Psoas muscle (tissue), 8 donors: ENCODE results near the gene RPP14. TPM values are rescaled to one million over a fixed set of nuclear protein-coding genes. Genes with fewer than 3 reads are reported as not detected.
A peak's percentile ranks its signal among the peaks of the same experiment; 100 is the strongest.
"Not testable (repeated sequence)": the region's sequence is repeated elsewhere in the genome, so short reads cannot be mapped to it uniquely, and the experiment has no call there.

ENCODE experiments used
- ATAC-seq, 4 donors: fragments of 200-7000 bp; cut with Tn5 transposase; one replicate each; pipeline ENCODE4 v1.9.1; 2020; ENCODE audit warnings: moderate library complexity in 3 of 4, mild to moderate bottlenecking in 2 of 4
- DNase-seq, 2 donors: peaks; one replicate each; pipeline ENCODE4 v3.0.0-alpha.2; 2020
- H3K27ac ChIP-seq: fragments of 200-600 bp; one replicate; pipeline ENCODE4 v1.8.0; 2022
- H3K27me3 ChIP-seq, 3 donors: fragments of 200-600 bp in 1 of 3; one replicate each; pipeline versions ENCODE4 v1.6.1 to v1.8.0; 2013 to 2022; ENCODE audit warnings: low read length in 2 of 3, mild to moderate bottlenecking in 2 of 3, moderate library complexity in 1 of 3; ENCODE audit not compliant: insufficient read depth in 3 of 3
- H3K36me3 ChIP-seq, 2 donors: fragments of 200-600 bp in 1 of 2; one replicate each; pipeline versions ENCODE4 v1.6.1 to v1.8.0; 2013 to 2022; ENCODE audit warnings: low read depth in 1 of 2, mild to moderate bottlenecking in 1 of 2, moderate library complexity in 1 of 2; ENCODE audit not compliant: insufficient read depth in 1 of 2
- H3K4me1 ChIP-seq: fragments of 200-600 bp; one replicate; pipeline ENCODE4 v1.8.0; 2022
- H3K4me3 ChIP-seq: fragments of 200-600 bp; one replicate; pipeline ENCODE4 v1.8.0; 2022; ENCODE audit warnings: mild to moderate bottlenecking
- H3K9me3 ChIP-seq: fragments of 200-600 bp; one replicate; pipeline ENCODE4 v1.8.0; 2022
- WGBS, 3 donors: extraction: QIAGEN DNeasy Blood & Tissue Kit; methylation state at CpG; one replicate each; pipeline versions ENCODE4 v1.1.6 to v1.1.7; 2013; 5-methylcytosine and 5-hydroxymethylcytosine counted together
- intact Hi-C, 2 donors: fragments of 100-400 bp; cut with DNase I; formaldehyde crosslinking; loops; one replicate each; pipeline versions ENCODE4 v1.11.0 to v1.14.2; 2022
- polyA plus RNA-seq, 3 donors: library from polyadenylated mRNA; stranded (reverse); fragments of 200-250 nt; gene quantifications; one replicate each; pipeline ENCODE4 v1.2.3, GENCODE V29; 2013
- total RNA-seq, 4 donors: library from RNA; stranded (reverse); fragmentation: NEBNext Ultra II Directional in 2 of 4; extraction: Animal tissue kit (Norgen Biotek cat#: 25700) in 2 of 4; gene quantifications; one replicate each; pipeline versions ENCODE4 v1.2.1 to v1.2.4, GENCODE V29; 2021 to 2023
- TF ChIP-seq, protein P1 (sequence below): fragments of 200-600 bp; IDR thresholded peaks from one replicate; pipeline ENCODE4 v1.8.0; 2022; ENCODE audit warnings: antibody characterized with exemption
- donor health status: healthy with polysubstance abuse.
- donor health status: DM: no; HTN: no; CAD: no; lungs with moderate emphysema.
- donor health status: Bipolar disorder and iron deficiency.
- donor health status: healthy.
- donor health status: DM: yes; HTN: yes; CAD: no.
- donor health status: DM: no; HTN: no; CAD: no.
- donor health status: DM: no; HTN: no; CAD: no.
- donor health status: DM: yes; HTN: yes; CAD: no.

RPP14 gene
- total and polyA plus RNA-seq, 7 donors: 17.3 to 36.6 (median 28.0) TPM

DNA sequence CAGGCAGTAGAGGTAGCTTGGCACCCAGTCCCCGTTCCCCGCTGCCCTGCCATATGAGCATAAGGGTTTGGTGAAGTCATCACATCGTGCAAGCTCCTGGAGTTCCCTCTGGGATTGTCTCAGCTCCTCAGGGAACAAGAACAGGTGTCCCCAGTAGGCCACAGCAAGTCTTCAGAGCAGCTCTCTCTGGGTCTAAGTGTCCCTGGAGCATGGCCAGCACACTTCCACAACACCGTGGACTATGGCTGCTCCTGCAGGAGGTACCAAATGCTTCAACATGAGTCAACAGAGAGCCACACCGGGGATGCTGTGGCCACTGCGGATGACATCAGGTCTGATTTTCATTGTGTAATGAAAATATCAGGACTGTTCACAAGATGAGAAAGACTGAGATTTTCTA is 45.3 kb upstream of the RPP14 start:
- Histone ChIP-seq H3K27ac (no peak overlapping the region), H3K36me3 (peaks cover 0 to 30% of the 10 kb centered on the region in 2 donors), H3K9me3 (no peaks in the 10 kb centered on the region), H3K4me3 (no peak overlapping the region), H3K4me1 (no peaks in the 10 kb centered on the region), H3K27me3 (no peaks in the 10 kb centered on the region)
- intact Hi-C loops: no loop called here
- 61 to 73% (median 72%) methylated on average over 6 of the region's 6 CpGs for WGBS, 3 donors
- TF ChIP-seq, protein P1, sequence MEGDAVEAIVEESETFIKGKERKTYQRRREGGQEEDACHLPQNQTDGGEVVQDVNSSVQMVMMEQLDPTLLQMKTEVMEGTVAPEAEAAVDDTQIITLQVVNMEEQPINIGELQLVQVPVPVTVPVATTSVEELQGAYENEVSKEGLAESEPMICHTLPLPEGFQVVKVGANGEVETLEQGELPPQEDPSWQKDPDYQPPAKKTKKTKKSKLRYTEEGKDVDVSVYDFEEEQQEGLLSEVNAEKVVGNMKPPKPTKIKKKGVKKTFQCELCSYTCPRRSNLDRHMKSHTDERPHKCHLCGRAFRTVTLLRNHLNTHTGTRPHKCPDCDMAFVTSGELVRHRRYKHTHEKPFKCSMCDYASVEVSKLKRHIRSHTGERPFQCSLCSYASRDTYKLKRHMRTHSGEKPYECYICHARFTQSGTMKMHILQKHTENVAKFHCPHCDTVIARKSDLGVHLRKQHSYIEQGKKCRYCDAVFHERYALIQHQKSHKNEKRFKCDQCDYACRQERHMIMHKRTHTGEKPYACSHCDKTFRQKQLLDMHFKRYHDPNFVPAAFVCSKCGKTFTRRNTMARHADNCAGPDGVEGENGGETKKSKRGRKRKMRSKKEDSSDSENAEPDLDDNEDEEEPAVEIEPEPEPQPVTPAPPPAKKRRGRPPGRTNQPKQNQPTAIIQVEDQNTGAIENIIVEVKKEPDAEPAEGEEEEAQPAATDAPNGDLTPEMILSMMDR: no peak
- peak in 1 of 2 donors; percentile 27 for DNase-seq
- ATAC-seq: peak in 2 of 4 donors; percentile 69 to 89

DNA sequence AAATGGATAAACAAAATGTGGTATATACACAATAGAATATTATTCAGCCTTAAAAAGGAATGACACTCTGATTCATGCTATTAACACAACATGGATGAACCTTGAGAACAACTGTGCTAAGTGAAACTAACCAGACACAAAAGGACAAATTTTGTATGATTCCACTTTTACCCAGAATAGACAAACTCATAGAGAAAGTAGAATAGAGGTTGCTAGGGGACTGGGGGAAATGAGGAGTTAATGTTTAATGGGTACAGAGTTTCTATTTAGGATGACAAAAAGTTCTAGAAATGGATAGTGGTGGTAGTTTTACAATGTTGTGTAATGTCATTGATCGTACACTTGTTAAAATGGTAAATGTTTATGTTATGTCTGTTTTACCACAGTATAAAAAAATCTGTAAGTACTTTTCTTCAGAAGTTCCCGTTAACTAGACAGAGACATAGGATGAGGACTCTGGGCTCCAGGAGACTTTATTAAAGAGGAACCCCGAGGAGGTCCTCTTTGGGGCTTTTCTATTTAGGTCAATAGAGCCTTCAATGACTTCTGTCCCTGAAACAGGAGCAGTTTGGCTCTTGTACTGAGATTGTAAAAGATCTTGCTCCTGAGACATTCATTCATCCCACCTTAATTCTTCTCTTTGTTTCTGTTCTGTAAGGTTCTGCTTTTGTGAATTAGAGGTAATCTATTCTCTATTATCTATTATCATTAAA is 43.9 kb upstream of the RPP14 start:
- Histone ChIP-seq H3K27me3 (no peaks in the 10 kb centered on the region), H3K4me1 (no peaks in the 10 kb centered on the region), H3K4me3 (no peak overlapping the region), H3K27ac (no peak overlapping the region), H3K9me3 (no peaks in the 10 kb centered on the region), H3K36me3 (peaks cover 0 to 27% of the 10 kb centered on the region in 2 donors)
- intact Hi-C loops: no loop called here
- DNase-seq: no peak
- WGBS, 3 donors: 88 to 92% (median 90%) methylated on average over 3 of the region's 3 CpGs
- ATAC-seq: no peak
- TF ChIP-seq, protein P1: no peak

DNA sequence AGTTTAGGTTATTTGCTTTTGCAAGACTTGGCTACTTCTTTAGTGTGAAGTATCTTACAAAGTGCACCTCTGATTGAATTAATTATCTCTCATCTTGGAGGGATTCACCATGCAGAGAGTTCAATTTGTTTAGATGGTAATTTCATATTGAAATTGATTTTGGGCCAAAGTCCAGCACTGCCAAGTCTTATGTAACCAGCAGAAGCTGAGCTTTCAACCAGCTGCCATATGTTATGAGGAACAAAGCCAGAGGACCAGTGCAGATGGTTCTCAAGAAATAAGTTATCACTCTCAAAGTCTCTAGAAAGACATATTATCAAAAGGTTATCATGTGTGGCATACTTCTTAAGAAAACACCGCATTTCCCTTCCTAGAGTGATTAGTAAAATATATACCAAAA is 39.5 kb upstream of the RPP14 start:
- DNase-seq: no peak

DNA sequence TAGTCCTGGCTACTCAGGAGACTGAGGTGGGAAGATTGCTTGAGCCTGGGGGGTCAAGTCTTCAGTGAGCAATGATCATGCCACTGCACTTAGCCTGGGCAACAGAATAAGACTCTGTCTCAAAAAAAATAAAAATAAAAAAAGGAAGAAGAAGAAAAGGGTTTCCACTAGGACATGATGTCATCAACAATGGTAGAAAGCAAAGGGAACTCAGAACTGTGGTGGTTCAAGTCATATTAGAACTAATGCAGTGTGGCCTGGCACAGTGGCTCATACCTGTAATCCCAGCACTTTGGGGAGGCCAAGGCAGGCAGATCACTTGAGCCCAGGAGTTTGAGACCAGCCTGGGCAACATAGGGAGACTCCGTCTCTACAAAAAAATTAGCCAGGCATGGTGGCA is 38.5 kb upstream of the RPP14 start:
- DNase-seq, H3K4me1 ChIP-seq, H3K9me3 ChIP-seq, intact Hi-C loops, H3K4me3 ChIP-seq, H3K27ac ChIP-seq, H3K27me3 ChIP-seq, ATAC-seq: not testable (repeated sequence)
- H3K36me3 ChIP-seq: peaks cover 0 to 20% of the 10 kb centered on the region in 2 donors
- WGBS, 3 donors: 95 to 100% (median 100%) methylated on average over 1 of the region's 1 CpG

More for the DNA sequence above, 39.5 kb upstream of the RPP14 start:
- no peaks in the 10 kb centered on the region for H3K27me3 ChIP-seq
- WGBS, 3 donors: 67 to 74% (median 73%) methylated on average over 1 of the region's 1 CpG
- TF ChIP-seq, protein P1: no peak
- no peaks in the 10 kb centered on the region for H3K4me1 ChIP-seq
- intact Hi-C loops: no loop called here
- H3K36me3 ChIP-seq: peaks cover 0 to 20% of the 10 kb centered on the region in 2 donors
- no peak for ATAC-seq
- H3K9me3 ChIP-seq: no peaks in the 10 kb centered on the region
- H3K4me3 ChIP-seq: no peak overlapping the region
- H3K27ac ChIP-seq: no peak overlapping the region

DNA sequence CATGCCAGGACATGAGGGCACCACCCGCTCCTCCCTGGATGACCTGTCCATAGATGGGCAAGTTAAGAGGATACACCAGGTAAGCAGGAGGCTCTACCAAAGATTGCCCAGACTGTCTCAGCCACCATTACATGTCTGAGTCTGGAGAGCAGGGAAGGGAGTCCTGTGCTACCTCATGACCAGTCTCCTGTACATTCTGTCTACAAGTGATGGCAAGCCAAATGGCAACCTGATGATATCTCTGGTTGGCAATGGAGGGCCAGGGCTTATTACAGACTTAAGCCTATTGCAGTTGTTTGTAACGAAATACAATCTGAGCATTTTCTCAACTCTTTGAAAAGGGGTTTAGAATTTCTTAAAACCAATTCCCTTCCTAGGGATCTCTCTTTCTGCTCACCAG is 36.7 kb upstream of the RPP14 start:
- WGBS, 3 donors: 67 to 77% (median 69%) methylated on average over 2 of the region's 2 CpGs
- no peaks in the 10 kb centered on the region for H3K9me3 ChIP-seq
- no peak overlapping the region for H3K27ac ChIP-seq
- peak in 2 of 4 donors; percentile 74 to 75 for ATAC-seq
- H3K4me1 ChIP-seq: no peaks in the 10 kb centered on the region
- intact Hi-C loops: no loop called here
- TF ChIP-seq, protein P1: no peak
- H3K27me3 ChIP-seq: no peaks in the 10 kb centered on the region
- H3K4me3 ChIP-seq: no peak overlapping the region
- H3K36me3 ChIP-seq: peaks cover 0 to 22% of the 10 kb centered on the region in 2 donors
- DNase-seq: no peak
